Coronary artery (tissue), 2 donors: ENCODE measurements around the gene PPP2R5B.

Source experiments
- DNase-seq: peaks from one replicate; pipeline ENCODE4 v3.0.0-alpha.2; 2017; ENCODE audit warnings: low spot score
- H3K27ac ChIP-seq, 2 donors: fragments of 200-600 bp; sonication (generic); one replicate each; pipeline ENCODE4 v1.5.1; 2016 to 2019
- H3K4me3 ChIP-seq: fragments of 200-600 bp; sonication (generic); 2 replicates; pipeline ENCODE4 v1.5.1; 2016; ENCODE audit warnings: mild to moderate bottlenecking, moderate library complexity
- CTCF ChIP-seq: fragments of 200-600 bp; sonication (generic); IDR thresholded peaks from one replicate; pipeline ENCODE4 v1.5.1; 2019; ENCODE audit warnings: antibody characterized with exemption

The PPP2R5B gene

GRCh38 chr11:64900263-64900678 lies 24.2 kb upstream of the PPP2R5B start:
- Histone ChIP-seq H3K27ac (no peak overlapping the region), H3K4me3 (no peak overlapping the region)
- no peak for TF ChIP-seq CTCF
- DNase-seq = no peak

GRCh38 chr11:64900774-64901173 lies 23.7 kb upstream of the PPP2R5B start:
- H3K4me3 ChIP-seq = no peak overlapping the region
- H3K27ac ChIP-seq = no peak overlapping the region
- DNase-seq = no peak
- no peak for TF ChIP-seq CTCF

GRCh38 chr11:64902102-64902900 lies 22.2 kb upstream of the PPP2R5B start:
- TF ChIP-seq CTCF = no peak
- no peak for DNase-seq
- no peak overlapping the region for H3K4me3 ChIP-seq
- H3K27ac ChIP-seq = no peak overlapping the region

DNA sequence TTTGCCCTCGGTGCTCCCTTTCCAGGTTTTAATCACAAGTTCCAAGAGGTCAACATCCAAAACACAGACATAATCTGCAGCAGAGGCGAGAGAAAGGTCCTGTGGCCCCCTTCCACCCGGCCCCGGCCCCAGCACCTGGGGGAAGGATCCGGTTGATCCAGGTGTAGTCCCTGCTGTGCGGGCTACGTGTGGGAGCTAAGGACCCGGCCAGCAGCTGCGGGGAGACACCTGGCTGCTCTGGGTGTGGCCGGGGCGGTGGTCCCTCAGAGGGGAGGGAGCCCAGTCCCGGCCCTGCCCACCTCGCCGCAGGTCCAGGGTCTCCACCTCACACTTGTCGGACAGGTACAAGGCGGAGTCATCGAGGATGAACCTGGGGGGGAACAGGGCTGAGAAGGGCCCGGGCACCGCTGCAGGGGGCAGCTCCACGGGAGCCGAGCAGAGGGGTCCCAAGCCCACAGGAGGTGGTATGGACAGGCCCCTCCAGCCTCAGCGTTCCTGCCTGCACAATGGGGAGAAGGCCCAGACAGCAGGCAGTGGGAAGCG lies 21.1 kb upstream of the PPP2R5B start:
- TF ChIP-seq CTCF = no peak
- Histone ChIP-seq H3K4me3 (no peak overlapping the region), H3K27ac (no peak overlapping the region)
- DNase-seq = no peak

GRCh38 chr11:64905516-64906313 lies 18.8 kb upstream of the PPP2R5B start:
- TF ChIP-seq CTCF = no peak
- no peak overlapping the region for H3K4me3 ChIP-seq
- H3K27ac ChIP-seq = no peak overlapping the region
- no peak for DNase-seq

GRCh38 chr11:64906314-64906635 lies 18.2 kb upstream of the PPP2R5B start:
- no peak for DNase-seq
- no peak for TF ChIP-seq CTCF
- Histone ChIP-seq H3K4me3 (no peak overlapping the region), H3K27ac (no peak overlapping the region)
